Transverse colon (tissue), 4 donors: ENCODE data around the gene RABGAP1. TPM values are rescaled to one million over a fixed set of nuclear protein-coding genes. Genes with fewer than 3 reads are reported as not detected.

Experiments used
- DNase-seq: peaks from one replicate; pipeline ENCODE4 v3.0.0-alpha.2; 2019
- H3K27ac ChIP-seq, 4 donors: fragments of 200-600 bp; sonication (generic); 2 replicates each; pipeline ENCODE4 v1.5.1; 2016 to 2018; ENCODE audit warnings: inconsistent platforms in 4 of 4
- H3K27me3 ChIP-seq: fragments of 200-600 bp; sonication (generic); 2 replicates; pipeline ENCODE4 v1.5.1; 2017; ENCODE audit warnings: inconsistent platforms
- H3K36me3 ChIP-seq, 4 donors: fragments of 200-600 bp; sonication (generic); 2 replicates each; pipeline ENCODE4 v1.5.1; 2017 to 2019; ENCODE audit warnings: inconsistent platforms in 4 of 4
- H3K4me1 ChIP-seq, 4 donors: fragments of 200-600 bp; sonication (generic); 2 replicates each; pipeline ENCODE4 v1.5.1; 2017 to 2020; ENCODE audit warnings: inconsistent platforms in 4 of 4
- H3K4me3 ChIP-seq, 4 donors: fragments of 200-600 bp; sonication (generic); 1 replicate in 1 of 4; 2 replicates in 3 of 4; pipeline versions ENCODE4 v1.5.1 to v1.6.1; 2017 to 2019; ENCODE audit warnings: inconsistent platforms in 4 of 4
- H3K9me3 ChIP-seq, 2 donors: fragments of 200-600 bp; sonication (generic); 2 replicates each; pipeline ENCODE4 v1.5.1; 2017 to 2019; ENCODE audit warnings: inconsistent platforms in 2 of 2
- EP300 ChIP-seq: sonication (generic); formaldehyde crosslinking; IDR thresholded peaks from one replicate; pipeline ENCODE4 v1.6.1; 2017; ENCODE audit warnings: antibody characterized with exemption, low read depth
- POLR2A ChIP-seq: fragments of 450-650 bp; IDR thresholded peaks from one replicate; pipeline ENCODE4 v1.6.1; 2016; ENCODE audit warnings: antibody characterized with exemption, mild to moderate bottlenecking, moderate library complexity
- POLR2AphosphoS5 ChIP-seq, 3 donors: sonication (generic); formaldehyde crosslinking; IDR thresholded peaks; one replicate each; pipeline ENCODE4 v1.6.1; 2016; ENCODE audit warnings: antibody characterized with exemption in 3 of 3
- WGBS, 2 donors: methylation state at CpG; one replicate each; pipeline ENCODE4 v1.1.5; 2018; ENCODE audit warnings: low coverage in 1 of 2; 5-methylcytosine and 5-hydroxymethylcytosine counted together
- in situ Hi-C, 4 donors: fragments of 200-750 bp; cut with MboI; loops; one replicate each; pipeline versions ENCODE4 v1.15.0 to v1.15.1; 2017; ENCODE audit warnings: low sequenced_read_pairs in 3 of 4, low pct_ligation_motif_present in 1 of 4, low pct_unique_long_range_greater_than_20kb in 1 of 4
- intact Hi-C: fragments of 100-400 bp; cut with DNase I; formaldehyde crosslinking; loops from one replicate; pipeline ENCODE4 v1.15.1; 2023; ENCODE audit warnings: low total_unique reads
- total RNA-seq, 4 donors: library from RNA; depleted of rRNA; stranded (reverse); fragments of >200 nt; gene quantifications; one replicate each; pipeline ENCODE4 v1.1.0, GENCODE V29; 2016
- TF ChIP-seq, protein P1 (sequence below), 5 experiments: fragments of 200-600 bp in 3 of 5; fragments of 450-650 bp in 2 of 5; sonication (generic) in 3 of 5; IDR thresholded peaks; 1 replicate in 2 of 5; 2 replicates in 3 of 5; pipeline ENCODE4 v1.5.1; 2016 to 2017; ENCODE audit warnings: antibody characterized with exemption in 5 of 5, inconsistent platforms in 3 of 5, mild to moderate bottlenecking in 2 of 5, moderate library complexity in 1 of 5

RABGAP1 gene
- total RNA-seq, 4 donors from 2014 or later, result 56.1 to 114 (median 88.9) TPM

DNA sequence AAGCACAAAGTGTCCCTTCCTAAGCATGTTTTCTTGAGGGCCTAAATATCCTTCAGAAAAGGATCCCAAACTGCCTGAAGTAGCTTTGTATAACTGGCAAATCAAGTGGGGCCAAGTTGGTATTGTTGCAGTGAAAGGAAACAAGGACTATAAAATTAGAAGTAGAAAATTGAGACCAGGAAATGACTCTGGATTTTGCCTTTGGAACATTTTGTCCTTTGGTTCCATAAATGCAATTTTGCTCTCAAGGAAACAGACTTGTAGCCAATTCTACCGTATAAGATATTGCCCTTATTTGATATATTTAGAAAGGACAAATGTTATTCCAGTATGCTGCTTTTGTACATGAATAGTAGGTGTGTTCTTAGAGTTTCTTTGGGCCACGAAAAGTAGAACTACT is 34.4 kb downstream of the RABGAP1 start:
- 51 to 56% methylated on average over 2 of the region's 2 CpGs for WGBS, 2 donors
- no peaks in the 10 kb centered on the region for H3K9me3 ChIP-seq
- H3K4me1 ChIP-seq, result peaks cover 0 to 21% (median 10%) of the 10 kb centered on the region in 4 donors
- H3K27me3 ChIP-seq, result no peaks in the 10 kb centered on the region
- H3K27ac ChIP-seq, result peak overlapping the region; percentile 8 to 54 (median 47)
- in situ Hi-C loops (loop anchor here in 1 of 4 donors (25.0 kb wide), 1 partner anchor 513 kb away; no protein-coding TSS in a partner anchor), intact Hi-C loops (no loop called here)
- peak in 1 of 3 donors; percentile 11 for TF ChIP-seq POLR2AphosphoS5 (IDR thresholded peaks at IDR 0.05)
- TF ChIP-seq POLR2A, result no peak
- peak; percentile 25 for TF ChIP-seq EP300
- TF ChIP-seq, protein P1, sequence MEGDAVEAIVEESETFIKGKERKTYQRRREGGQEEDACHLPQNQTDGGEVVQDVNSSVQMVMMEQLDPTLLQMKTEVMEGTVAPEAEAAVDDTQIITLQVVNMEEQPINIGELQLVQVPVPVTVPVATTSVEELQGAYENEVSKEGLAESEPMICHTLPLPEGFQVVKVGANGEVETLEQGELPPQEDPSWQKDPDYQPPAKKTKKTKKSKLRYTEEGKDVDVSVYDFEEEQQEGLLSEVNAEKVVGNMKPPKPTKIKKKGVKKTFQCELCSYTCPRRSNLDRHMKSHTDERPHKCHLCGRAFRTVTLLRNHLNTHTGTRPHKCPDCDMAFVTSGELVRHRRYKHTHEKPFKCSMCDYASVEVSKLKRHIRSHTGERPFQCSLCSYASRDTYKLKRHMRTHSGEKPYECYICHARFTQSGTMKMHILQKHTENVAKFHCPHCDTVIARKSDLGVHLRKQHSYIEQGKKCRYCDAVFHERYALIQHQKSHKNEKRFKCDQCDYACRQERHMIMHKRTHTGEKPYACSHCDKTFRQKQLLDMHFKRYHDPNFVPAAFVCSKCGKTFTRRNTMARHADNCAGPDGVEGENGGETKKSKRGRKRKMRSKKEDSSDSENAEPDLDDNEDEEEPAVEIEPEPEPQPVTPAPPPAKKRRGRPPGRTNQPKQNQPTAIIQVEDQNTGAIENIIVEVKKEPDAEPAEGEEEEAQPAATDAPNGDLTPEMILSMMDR (IDR thresholded peaks at IDR 0.05), result no peak
- H3K36me3 ChIP-seq, result peaks cover 0 to 16% (median 6%) of the 10 kb centered on the region in 4 donors
- no peak for DNase-seq
- H3K4me3 ChIP-seq, result no peak overlapping the region

DNA sequence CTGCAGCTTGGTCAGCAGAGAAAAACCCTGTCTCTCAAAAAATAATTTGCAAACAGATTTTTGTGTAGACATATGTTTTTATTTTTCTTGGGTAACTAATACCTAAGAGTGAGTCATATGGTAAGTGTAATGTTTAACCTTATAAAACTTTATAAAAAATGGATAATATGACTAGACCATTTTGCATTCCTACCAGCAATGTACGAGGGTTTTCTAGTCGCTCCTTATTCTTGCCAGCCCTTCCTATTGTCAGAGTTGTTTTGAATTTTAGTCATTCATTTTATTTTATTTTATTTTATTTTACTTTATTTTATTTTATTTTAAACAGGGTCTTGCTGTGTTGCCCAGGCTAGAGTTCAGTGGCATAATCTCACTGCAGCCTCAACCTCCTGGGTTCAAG is 37.8 kb downstream of the RABGAP1 start:
- Histone ChIP-seq H3K9me3 (no peaks in the 10 kb centered on the region), H3K4me3 (no peak overlapping the region), H3K27ac (no peak overlapping the region), H3K4me1 (peaks cover 0 to 26% (median 10%) of the 10 kb centered on the region in 4 donors), H3K27me3 (no peaks in the 10 kb centered on the region), H3K36me3 (no peaks in the 10 kb centered on the region)
- WGBS, 2 donors, result 48 to 63% methylated on average over 2 of the region's 2 CpGs
- in situ Hi-C loops, result loop anchor here in 1 of 4 donors (25.0 kb wide), 1 partner anchor 516 kb away; no protein-coding TSS in a partner anchor
- intact Hi-C loops, result no loop called here
- DNase-seq, result no peak
- TF ChIP-seq POLR2AphosphoS5 (IDR thresholded peaks at IDR 0.05) (no peak), EP300 (no peak), POLR2A (no peak)
- TF ChIP-seq, protein P1 (IDR thresholded peaks at IDR 0.05), result no peak

DNA sequence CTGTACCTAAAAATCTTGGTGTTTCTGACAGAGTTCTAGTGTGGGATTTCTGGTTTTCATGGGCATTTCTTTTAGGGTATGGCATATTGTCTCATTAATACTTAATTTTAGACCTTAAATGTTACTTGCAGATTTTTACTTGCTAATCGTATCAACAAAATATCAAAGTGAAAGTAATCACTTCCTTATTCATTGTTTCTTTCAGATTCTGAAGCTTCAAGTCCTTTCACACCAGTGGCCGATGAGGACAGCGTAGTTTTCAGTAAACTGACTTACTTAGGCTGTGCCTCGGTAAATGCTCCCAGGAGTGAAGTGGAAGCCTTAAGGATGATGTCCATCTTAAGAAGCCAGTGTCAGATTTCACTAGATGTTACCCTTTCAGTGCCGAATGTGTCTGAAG is 45.2 kb downstream of the RABGAP1 start:
- intact Hi-C loops (no loop called here), in situ Hi-C loops (loop anchor here in 1 of 4 donors (25.0 kb wide), 1 partner anchor 524 kb away; no protein-coding TSS in a partner anchor)
- Histone ChIP-seq H3K27me3 (no peaks in the 10 kb centered on the region), H3K9me3 (no peaks in the 10 kb centered on the region), H3K4me1 (peaks cover 0 to 5% (median 0%) of the 10 kb centered on the region in 4 donors), H3K4me3 (no peak overlapping the region), H3K36me3 (peaks cover 0 to 47% (median 16%) of the 10 kb centered on the region in 4 donors), H3K27ac (no peak overlapping the region)
- WGBS, 2 donors, result 80 to 90% methylated on average over 5 of the region's 5 CpGs
- TF ChIP-seq, protein P1 (IDR thresholded peaks at IDR 0.05), result no peak
- no peak for TF ChIP-seq POLR2AphosphoS5 (IDR thresholded peaks at IDR 0.05)
- TF ChIP-seq EP300, result no peak
- TF ChIP-seq POLR2A, result no peak
- DNase-seq, result no peak

DNA sequence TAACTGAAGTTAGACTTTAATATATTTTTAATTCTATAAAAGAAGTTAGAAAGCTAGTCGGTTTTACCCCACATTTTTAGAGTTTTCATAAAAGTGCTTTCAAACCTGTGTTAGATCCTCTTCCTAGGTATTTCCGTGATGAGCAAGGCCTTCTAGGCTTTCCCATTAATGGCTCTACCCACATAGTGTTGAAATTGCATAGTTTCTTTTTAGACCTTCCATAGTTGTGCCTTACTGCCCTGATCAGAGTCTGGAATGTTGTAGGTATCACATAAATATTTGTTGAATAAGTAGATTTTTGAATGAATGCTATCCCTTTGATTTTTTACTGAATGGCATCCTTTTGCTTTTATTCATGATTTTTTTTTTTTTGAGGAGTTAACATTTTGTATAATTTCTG is 47.3 kb downstream of the RABGAP1 start:
- H3K27ac ChIP-seq, result no peak overlapping the region
- no peak overlapping the region for H3K4me3 ChIP-seq
- peaks cover 0 to 52% (median 16%) of the 10 kb centered on the region in 4 donors for H3K36me3 ChIP-seq
- in situ Hi-C loops (loop anchor here in 1 of 4 donors (25.0 kb wide), 1 partner anchor 526 kb away; no protein-coding TSS in a partner anchor), intact Hi-C loops (no loop called here)
- no peak for TF ChIP-seq POLR2A
- no peak for TF ChIP-seq POLR2AphosphoS5 (IDR thresholded peaks at IDR 0.05)
- TF ChIP-seq, protein P1 (IDR thresholded peaks at IDR 0.05), result no peak
- TF ChIP-seq EP300, result no peak
- WGBS, 2 donors, result 85 to 94% methylated on average over 2 of the region's 2 CpGs
- peaks cover 0 to 12% (median 0%) of the 10 kb centered on the region in 4 donors for H3K4me1 ChIP-seq
- no peak for DNase-seq
- H3K27me3 ChIP-seq, result no peaks in the 10 kb centered on the region
- no peaks in the 10 kb centered on the region for H3K9me3 ChIP-seq
